ENCODE results near the gene ESYT1. TPM values are rescaled to one million over a fixed set of nuclear protein-coding genes. Genes with fewer than 3 reads are reported as not detected.
A peak's percentile ranks its signal among the peaks of the same experiment; 100 is the strongest.

The ESYT1 gene
- total RNA-seq, 2 donors from 2014 or later: 113 to 128 TPM

DNA sequence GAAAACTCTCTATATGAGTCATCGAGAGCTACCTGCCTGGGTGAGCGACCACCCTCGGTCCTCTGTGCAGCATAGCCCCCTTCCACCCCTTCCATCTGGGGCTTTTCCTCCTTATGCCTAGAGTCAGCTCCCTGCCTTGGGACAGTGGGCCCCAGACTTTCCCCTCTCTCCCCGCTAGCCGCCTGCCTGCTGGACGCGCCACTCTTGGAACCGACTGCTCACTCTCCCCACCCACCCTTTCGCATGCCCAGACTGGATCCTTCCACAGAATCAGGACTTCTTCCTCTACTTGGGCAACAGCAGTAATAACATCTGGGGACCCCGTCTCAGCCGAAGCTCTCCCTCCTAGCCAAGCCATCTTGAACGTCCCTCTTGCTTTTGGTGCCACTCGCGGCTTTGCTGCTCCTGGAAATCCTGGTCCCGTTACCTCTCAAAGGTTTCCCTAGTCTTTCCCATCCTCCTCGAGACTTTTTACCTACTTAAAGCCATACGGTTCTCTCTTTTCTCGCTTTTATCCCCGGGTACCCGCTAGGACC, 671 bp downstream of the ESYT1 start:
- Histone ChIP-seq H3K36me3 (peaks cover 25% of the 10 kb centered on the region), H3K27me3 (replicated peaks; ENCODE audit: insufficient read depth) (no peaks in the 10 kb centered on the region), H3K27ac (peak overlapping the region; percentile 83), H3K9me3 (no peaks in the 10 kb centered on the region), H3K4me1 (ENCODE audit: control insufficient read depth in 1 of 2, low read depth in 2 of 2) (peaks cover 21 to 34% of the 10 kb centered on the region in 2 donors), H3K4me3 (peak overlapping the region; percentile 80)
- ATAC-seq (ENCODE audit: insufficient number of reproducible peaks, low FRiP score, low read depth) (no peak), DNase-seq (ENCODE audit: low spot score) (no peak)
- TF ChIP-seq, protein P1, sequence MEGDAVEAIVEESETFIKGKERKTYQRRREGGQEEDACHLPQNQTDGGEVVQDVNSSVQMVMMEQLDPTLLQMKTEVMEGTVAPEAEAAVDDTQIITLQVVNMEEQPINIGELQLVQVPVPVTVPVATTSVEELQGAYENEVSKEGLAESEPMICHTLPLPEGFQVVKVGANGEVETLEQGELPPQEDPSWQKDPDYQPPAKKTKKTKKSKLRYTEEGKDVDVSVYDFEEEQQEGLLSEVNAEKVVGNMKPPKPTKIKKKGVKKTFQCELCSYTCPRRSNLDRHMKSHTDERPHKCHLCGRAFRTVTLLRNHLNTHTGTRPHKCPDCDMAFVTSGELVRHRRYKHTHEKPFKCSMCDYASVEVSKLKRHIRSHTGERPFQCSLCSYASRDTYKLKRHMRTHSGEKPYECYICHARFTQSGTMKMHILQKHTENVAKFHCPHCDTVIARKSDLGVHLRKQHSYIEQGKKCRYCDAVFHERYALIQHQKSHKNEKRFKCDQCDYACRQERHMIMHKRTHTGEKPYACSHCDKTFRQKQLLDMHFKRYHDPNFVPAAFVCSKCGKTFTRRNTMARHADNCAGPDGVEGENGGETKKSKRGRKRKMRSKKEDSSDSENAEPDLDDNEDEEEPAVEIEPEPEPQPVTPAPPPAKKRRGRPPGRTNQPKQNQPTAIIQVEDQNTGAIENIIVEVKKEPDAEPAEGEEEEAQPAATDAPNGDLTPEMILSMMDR (IDR thresholded peaks at IDR 0.05): no peak

DNA sequence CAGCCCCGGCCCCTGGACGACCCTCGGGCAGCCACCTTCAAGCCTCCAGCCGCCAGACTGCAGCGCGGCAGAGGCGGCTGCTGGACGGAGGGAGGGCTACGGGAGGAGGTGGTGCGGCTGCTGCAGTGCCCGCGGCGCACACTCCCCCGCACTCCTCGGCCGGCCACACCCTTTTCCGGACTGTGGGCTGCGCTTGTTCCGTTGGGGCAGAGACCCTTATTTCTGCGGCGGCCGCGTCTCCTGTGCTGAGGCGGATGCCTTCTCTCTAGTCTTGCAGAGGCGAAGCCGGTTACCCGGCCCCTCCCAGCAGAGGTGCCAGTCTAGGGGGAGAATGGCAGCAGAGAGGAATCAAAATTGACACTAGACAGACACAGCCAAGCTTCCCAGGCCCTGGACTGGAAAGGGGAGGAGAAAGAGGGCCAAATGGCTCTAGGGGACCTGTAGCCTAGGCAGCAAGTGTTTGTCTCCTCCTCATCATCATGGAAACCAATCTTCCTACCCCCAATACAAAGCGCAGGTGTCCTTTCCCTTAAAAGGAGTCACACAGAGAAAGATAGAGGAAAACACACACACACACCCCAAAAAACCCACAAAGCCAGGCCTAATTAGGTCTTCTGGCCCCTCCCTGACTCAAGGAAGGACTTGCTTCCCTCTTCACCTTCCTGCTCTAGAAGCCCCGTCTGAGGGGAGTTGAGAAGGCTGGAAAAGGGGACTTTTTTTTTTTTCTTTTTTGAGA, 1.3 kb downstream of the ESYT1 start:
- TF ChIP-seq, protein P1 (IDR thresholded peaks at IDR 0.05): no peak
- Histone ChIP-seq H3K9me3 (no peaks in the 10 kb centered on the region), H3K27ac (peak overlapping the region; percentile 83), H3K4me1 (ENCODE audit: control insufficient read depth in 1 of 2, low read depth in 2 of 2) (peaks cover 21 to 34% of the 10 kb centered on the region in 2 donors), H3K36me3 (peaks cover 31% of the 10 kb centered on the region), H3K27me3 (replicated peaks; ENCODE audit: insufficient read depth) (no peaks in the 10 kb centered on the region), H3K4me3 (peak overlapping the region; percentile 80)
- ATAC-seq (ENCODE audit: insufficient number of reproducible peaks, low FRiP score, low read depth) (no peak), DNase-seq (ENCODE audit: low spot score) (no peak)

DNA sequence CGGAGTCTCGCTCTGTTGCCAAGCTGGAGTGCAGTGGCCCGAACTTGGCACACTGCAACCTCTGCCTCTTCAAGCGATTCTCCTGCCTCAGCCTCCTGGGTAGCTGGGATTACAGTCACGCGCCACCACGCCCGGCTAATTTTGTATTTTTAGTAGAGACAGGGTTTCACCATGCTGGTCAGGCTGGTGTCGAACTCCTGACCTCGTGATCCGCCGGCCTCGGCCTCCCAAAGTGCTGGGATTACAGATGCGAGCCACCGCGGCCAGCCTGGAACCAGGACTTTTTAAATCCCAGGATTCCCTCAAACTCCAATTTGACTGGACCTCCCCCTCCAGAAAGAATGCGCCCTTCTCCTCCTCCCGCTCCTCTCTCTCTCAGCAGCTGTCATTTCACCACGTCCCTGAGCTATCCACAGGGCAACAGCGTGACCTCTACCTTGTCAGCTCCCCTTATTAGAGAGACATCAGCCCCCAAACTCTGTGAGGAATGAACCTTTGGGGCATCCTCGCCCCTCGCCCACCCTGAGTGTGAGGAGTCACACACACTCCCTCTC, 2.0 kb downstream of the ESYT1 start:
- no peak for ATAC-seq (ENCODE audit: insufficient number of reproducible peaks, low FRiP score, low read depth)
- H3K27me3 ChIP-seq (replicated peaks; ENCODE audit: insufficient read depth): no peaks in the 10 kb centered on the region
- peaks cover 21 to 34% of the 10 kb centered on the region in 2 donors for H3K4me1 ChIP-seq (ENCODE audit: control insufficient read depth in 1 of 2, low read depth in 2 of 2)
- no peak for DNase-seq (ENCODE audit: low spot score)
- TF ChIP-seq, protein P1 (IDR thresholded peaks at IDR 0.05): no peak
- H3K4me3 ChIP-seq: peak overlapping the region; percentile 80
- peaks cover 38% of the 10 kb centered on the region for H3K36me3 ChIP-seq
- H3K27ac ChIP-seq: peak overlapping the region; percentile 83
- no peaks in the 10 kb centered on the region for H3K9me3 ChIP-seq

DNA sequence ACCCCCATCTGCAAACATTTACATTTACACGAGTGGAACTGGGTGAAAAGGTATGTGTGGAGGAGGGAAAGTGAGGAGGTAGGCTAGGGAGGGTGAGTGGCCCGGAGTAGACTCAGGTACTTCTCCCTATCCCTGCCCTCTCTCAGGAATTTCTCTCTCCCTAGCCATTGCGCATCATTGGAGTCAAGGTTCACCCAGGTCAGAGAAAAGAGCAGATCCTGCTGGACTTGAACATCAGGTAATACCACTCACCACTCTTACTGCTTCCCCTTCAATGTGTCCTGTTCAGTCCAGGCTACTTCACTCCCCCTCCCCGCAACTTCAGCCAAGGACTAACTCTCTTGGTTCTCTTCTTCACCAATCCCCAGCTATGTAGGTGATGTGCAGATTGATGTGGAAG, 2.8 kb downstream of the ESYT1 start:
- peak overlapping the region; percentile 83 for H3K27ac ChIP-seq
- H3K9me3 ChIP-seq: no peaks in the 10 kb centered on the region
- ATAC-seq (ENCODE audit: insufficient number of reproducible peaks, low FRiP score, low read depth) (no peak), DNase-seq (ENCODE audit: low spot score) (no peak)
- no peak overlapping the region for H3K4me3 ChIP-seq
- H3K4me1 ChIP-seq (ENCODE audit: control insufficient read depth in 1 of 2, low read depth in 2 of 2): peaks cover 21 to 31% of the 10 kb centered on the region in 2 donors
- TF ChIP-seq, protein P1 (IDR thresholded peaks at IDR 0.05): no peak
- H3K27me3 ChIP-seq (replicated peaks; ENCODE audit: insufficient read depth): no peaks in the 10 kb centered on the region
- peaks cover 45% of the 10 kb centered on the region for H3K36me3 ChIP-seq

DNA sequence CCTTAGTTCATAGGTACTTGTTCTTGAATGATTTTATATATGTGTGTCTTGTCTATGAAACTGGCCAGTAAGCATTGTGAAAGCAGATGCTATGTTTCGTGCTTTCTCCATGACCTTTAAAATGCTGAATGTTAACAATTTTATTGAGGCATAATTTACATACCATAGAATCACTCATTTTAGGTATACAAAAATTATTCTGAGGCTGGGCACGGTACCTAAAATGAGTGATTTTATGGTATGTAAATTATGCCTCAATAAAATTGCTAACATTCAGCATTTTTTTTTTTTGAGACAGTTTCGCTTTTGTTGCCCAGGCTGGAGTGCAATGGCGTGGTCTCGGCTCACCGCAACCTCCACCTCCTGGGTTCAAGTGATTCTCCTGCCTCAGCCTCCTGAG, 6.8 kb downstream of the ESYT1 start:
- TF ChIP-seq, protein P1 (IDR thresholded peaks at IDR 0.05): no peak
- H3K4me3 ChIP-seq: no peak overlapping the region
- H3K36me3 ChIP-seq: peaks cover 72% of the 10 kb centered on the region
- peaks cover 5 to 8% of the 10 kb centered on the region in 2 donors for H3K4me1 ChIP-seq (ENCODE audit: control insufficient read depth in 1 of 2, low read depth in 2 of 2)
- no peaks in the 10 kb centered on the region for H3K27me3 ChIP-seq (replicated peaks; ENCODE audit: insufficient read depth)
- ATAC-seq (ENCODE audit: insufficient number of reproducible peaks, low FRiP score, low read depth) (no peak), DNase-seq (ENCODE audit: low spot score) (no peak)
- H3K27ac ChIP-seq: no peak overlapping the region
- no peaks in the 10 kb centered on the region for H3K9me3 ChIP-seq
